ENCODE data around the gene UGGT1. TPM values are rescaled to one million over a fixed set of nuclear protein-coding genes. Genes with fewer than 3 reads are reported as not detected.

The UGGT1 gene
- total RNA-seq, 1 donor from 2014 or later, result 69.9 TPM

DNA sequence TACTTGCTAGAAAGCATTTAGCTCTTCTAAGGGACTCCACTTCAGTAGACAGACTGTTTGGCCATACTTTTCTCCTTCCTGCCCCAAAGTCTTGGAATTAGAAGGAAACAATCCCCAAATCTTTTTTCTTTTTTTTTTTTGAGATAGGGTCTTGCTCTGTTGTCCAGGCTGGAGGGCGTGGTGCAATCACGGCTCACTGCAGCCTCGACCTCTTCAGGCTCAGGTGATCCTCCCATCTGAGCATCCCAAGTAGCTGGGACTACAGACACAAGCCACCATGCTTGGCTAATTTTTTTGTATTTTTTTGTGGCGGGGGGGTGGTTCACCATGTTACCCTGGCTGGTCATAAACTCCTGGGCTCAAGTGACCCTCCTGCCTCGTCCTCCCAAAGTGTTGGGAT lies 6.2 kb upstream of the UGGT1 start:
- peaks cover 3% of the 10 kb centered on the region for H3K9me3 Mint-ChIP-seq
- no peak for DNase-seq
- H3K27ac Mint-ChIP-seq, result no peak overlapping the region
- H3K4me1 Mint-ChIP-seq, result peaks cover 4% of the 10 kb centered on the region
- no peak overlapping the region for H3K4me3 Mint-ChIP-seq
- intact Hi-C loops (cut with micrococcal nuclease), result no loop called here
- no peaks in the 10 kb centered on the region for H3K36me3 Mint-ChIP-seq (ENCODE audit: low read depth)
- peaks cover 4% of the 10 kb centered on the region for H3K27me3 Mint-ChIP-seq

DNA sequence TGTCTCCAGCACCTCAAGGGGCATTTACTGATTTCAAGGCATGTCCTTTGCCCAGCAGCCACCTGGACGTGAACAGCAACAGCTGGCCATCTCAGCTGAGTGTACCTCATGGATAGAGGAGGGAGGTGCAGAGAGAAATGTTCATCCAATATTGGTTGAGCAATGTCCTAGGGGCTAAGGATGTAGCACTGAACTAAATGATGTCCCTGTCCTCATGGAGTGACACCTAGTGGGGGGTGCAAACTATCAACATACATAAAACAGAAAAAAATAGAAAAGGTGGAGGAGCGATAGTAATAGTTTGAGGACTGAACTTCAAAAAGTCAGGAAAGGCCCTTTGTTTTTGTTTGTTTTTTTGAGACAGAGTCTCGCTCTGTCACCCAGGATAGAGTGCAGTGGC lies 4.8 kb upstream of the UGGT1 start:
- peaks cover 4% of the 10 kb centered on the region for H3K4me1 Mint-ChIP-seq
- peaks cover 2% of the 10 kb centered on the region for H3K36me3 Mint-ChIP-seq (ENCODE audit: low read depth)
- H3K9me3 Mint-ChIP-seq, result no peaks in the 10 kb centered on the region
- no peak for DNase-seq
- intact Hi-C loops (cut with micrococcal nuclease), result no loop called here
- no peaks in the 10 kb centered on the region for H3K27me3 Mint-ChIP-seq
- no peak overlapping the region for H3K27ac Mint-ChIP-seq
- H3K4me3 Mint-ChIP-seq, result no peak overlapping the region

DNA sequence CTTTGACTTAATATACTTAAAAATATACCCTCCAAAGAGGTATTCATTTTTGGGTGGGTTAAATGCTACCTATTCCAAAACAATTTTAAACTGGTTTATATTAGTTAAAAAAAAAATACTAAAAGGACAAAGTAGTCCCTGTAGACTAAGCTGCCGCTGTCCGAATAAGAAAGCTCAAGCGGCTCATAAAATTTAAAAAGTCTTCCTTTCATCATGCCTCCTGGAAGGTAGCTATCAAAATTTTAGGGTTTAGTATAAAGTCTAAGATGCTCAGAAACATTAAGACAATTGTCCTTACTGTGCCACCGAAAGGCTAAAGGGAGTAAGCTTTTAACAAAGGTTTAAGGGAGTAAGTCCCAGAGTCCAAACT lies 440 bp upstream of the UGGT1 start:
- peak overlapping the region; percentile 93 for H3K27ac Mint-ChIP-seq
- H3K9me3 Mint-ChIP-seq, result no peaks in the 10 kb centered on the region

DNA sequence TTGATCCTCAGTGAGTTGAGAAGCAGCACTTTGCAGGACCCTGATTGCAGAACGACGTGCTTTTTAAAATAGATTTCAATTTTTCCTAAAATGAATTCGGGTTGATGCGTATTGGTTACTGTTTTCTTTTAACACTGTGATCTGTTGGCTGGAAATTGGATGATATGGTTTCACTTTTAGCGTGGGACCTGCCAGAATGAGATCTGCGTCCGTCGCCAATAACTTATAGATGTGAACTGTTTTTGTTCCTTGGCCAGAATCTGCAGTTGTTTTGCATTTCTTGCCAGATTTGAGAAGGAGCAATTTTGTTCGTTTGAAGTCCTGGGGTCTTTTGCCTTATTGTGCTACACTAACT lies 703 bp downstream of the UGGT1 start:
- DNase-seq, result peak; percentile 80
- Mint-ChIP-seq H3K9me3 (no peaks in the 10 kb centered on the region), H3K27ac (peak overlapping the region; percentile 93), H3K4me3 (peak overlapping the region; percentile 89), H3K36me3 (ENCODE audit: low read depth) (peaks cover 7% of the 10 kb centered on the region), H3K4me1 (peaks cover 25% of the 10 kb centered on the region), H3K27me3 (no peaks in the 10 kb centered on the region)
- intact Hi-C loops (cut with micrococcal nuclease), result loop anchor here (1.0 to 10.0 kb wide), 5 partner anchors 63 to 281 kb away; partner anchors contain the start of genes AMMECR1L, HS6ST1, SAP130 and WDR33

More for the DNA sequence above, 440 bp upstream of the UGGT1 start:
- Mint-ChIP-seq H3K4me1 (peaks cover 23% of the 10 kb centered on the region), H3K36me3 (ENCODE audit: low read depth) (peaks cover 3% of the 10 kb centered on the region), H3K4me3 (peak overlapping the region; percentile 89), H3K27me3 (no peaks in the 10 kb centered on the region)
- intact Hi-C loops (cut with micrococcal nuclease), result loop anchor here (2.0 to 10.0 kb wide), 3 partner anchors 206 to 280 kb away; partner anchors contain the start of genes AMMECR1L, HS6ST1 and WDR33
- DNase-seq, result no peak

DNA sequence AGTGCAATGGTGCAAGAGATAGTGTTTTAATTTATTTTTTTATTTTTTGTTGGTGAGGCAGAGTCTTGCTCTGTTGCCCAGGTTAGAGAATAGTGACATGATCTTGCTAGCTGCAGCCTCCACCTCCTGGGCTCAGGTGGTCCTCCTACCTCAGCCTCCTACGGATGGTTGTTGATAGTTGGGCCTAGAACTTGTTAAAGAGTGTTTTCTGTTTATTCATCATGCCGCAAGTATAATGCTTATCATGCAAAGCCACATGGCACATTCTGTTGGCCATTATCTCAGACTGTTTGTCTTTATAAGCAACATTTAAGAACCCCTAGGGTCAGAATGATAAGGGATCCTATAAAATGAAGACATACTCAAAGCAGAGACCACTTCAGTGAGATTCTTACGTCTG lies 1.7 kb downstream of the UGGT1 start:
- no peaks in the 10 kb centered on the region for H3K27me3 Mint-ChIP-seq
- H3K27ac Mint-ChIP-seq, result no peak overlapping the region
- peak overlapping the region; percentile 89 for H3K4me3 Mint-ChIP-seq
- intact Hi-C loops (cut with micrococcal nuclease), result loop anchor here (5.0 to 10.0 kb wide), 2 partner anchors 208 to 225 kb away; partner anchors contain the start of genes AMMECR1L and HS6ST1
- H3K4me1 Mint-ChIP-seq, result peaks cover 27% of the 10 kb centered on the region
- peaks cover 15% of the 10 kb centered on the region for H3K36me3 Mint-ChIP-seq (ENCODE audit: low read depth)
- no peaks in the 10 kb centered on the region for H3K9me3 Mint-ChIP-seq
- DNase-seq, result no peak

DNA sequence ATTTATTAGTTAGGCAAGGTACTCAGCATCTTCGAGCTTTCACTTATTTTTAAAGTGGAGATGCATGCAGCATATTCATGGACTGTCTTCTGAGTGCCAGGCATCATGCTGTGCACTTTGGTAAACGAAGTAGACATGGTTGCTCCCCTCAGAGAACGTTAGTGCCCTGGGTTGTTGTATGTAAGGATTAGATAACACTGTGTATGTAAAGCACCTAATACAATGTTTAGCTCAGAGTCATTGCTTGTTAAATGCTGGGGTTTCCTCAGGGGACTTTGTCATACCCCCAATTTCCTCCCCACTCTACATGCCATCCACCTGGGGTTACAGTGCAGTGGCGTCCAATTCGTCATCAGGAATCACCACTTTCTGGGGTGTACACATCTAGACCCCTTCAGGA lies 2.8 kb downstream of the UGGT1 start:
- no peaks in the 10 kb centered on the region for H3K27me3 Mint-ChIP-seq
- intact Hi-C loops (cut with micrococcal nuclease), result loop anchor here (5.0 to 10.0 kb wide), 2 partner anchors 209 to 224 kb away; partner anchors contain the start of genes AMMECR1L and HS6ST1
- H3K36me3 Mint-ChIP-seq (ENCODE audit: low read depth), result peaks cover 26% of the 10 kb centered on the region
- H3K4me1 Mint-ChIP-seq, result peaks cover 27% of the 10 kb centered on the region
- H3K9me3 Mint-ChIP-seq, result no peaks in the 10 kb centered on the region
- no peak overlapping the region for H3K27ac Mint-ChIP-seq
- DNase-seq, result no peak
- H3K4me3 Mint-ChIP-seq, result no peak overlapping the region

DNA sequence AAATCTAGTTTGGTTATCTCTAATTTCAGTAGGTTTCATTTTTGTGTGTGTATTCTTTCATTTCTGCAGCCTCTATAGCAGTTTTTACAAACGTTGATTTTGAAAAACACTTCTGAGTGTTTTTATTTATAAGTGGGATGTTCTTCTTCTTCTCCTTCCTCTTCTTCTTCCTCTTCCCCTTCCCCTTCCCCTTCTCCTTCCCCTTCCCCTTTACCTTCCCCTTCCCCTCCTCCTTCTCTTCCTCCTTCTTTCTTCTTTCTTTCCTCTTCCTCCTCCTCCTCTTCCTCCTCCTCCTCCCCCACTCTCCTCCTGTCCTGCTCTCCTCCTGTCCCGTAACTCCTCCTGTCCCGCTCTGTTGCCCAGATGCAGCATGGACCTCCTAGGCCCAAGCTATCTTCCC lies 4.2 kb downstream of the UGGT1 start:
- intact Hi-C loops (cut with micrococcal nuclease), result loop anchor here (10.0 kb wide), 1 partner anchor 210 kb away; the partner anchor contains the start of gene AMMECR1L
- Mint-ChIP-seq H3K36me3 (ENCODE audit: low read depth) (peaks cover 35% of the 10 kb centered on the region), H3K4me3 (no peak overlapping the region), H3K27me3 (no peaks in the 10 kb centered on the region), H3K27ac (peak overlapping the region; percentile 22), H3K9me3 (no peaks in the 10 kb centered on the region), H3K4me1 (peaks cover 23% of the 10 kb centered on the region)
- no peak for DNase-seq

DNA sequence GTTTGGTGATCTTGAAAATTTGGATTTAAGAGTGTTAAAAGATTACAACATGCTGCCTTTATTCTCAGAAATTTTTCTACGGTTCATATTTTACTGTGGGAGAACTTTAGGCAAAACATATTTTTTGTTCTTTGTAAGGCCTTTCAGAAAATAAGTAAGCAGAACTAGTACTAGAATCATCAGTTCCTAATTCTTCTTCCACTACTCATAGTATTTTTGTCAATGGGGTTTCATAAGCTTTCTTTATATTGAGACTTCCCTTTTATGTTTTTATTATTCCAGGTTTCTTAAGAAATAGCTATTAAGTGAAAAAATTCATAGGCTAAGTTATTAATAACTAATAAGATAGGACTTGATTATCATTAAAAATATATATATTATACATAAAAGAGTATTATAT lies 12.4 kb downstream of the UGGT1 start:
- no peak overlapping the region for H3K4me3 Mint-ChIP-seq
- DNase-seq, result no peak
- no peak overlapping the region for H3K27ac Mint-ChIP-seq
- intact Hi-C loops (cut with micrococcal nuclease), result no loop called here
- peaks cover 49% of the 10 kb centered on the region for H3K36me3 Mint-ChIP-seq (ENCODE audit: low read depth)
- peaks cover 5% of the 10 kb centered on the region for H3K4me1 Mint-ChIP-seq
- H3K9me3 Mint-ChIP-seq, result no peaks in the 10 kb centered on the region
- H3K27me3 Mint-ChIP-seq, result no peaks in the 10 kb centered on the region

DNA sequence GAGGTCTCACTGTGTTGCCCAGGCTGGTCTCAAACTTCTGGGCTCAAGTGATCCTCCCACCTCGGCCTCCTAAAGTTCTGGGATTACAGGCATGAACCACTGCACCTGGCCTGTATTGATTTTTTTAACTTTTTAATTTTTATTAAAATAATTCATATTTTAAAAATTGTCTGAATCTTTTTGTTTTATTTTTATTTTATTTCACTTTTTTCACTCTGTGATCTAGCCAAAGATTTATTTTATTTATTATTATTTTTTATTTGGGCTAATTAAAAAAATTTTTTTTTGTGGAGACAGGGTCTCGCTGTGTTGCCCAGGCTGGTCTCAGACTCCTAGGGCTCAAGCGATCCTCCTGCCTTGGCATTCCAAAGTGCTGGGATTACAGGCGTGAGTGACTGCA lies 14.1 kb downstream of the UGGT1 start:
- Mint-ChIP-seq H3K27ac (no peak overlapping the region), H3K4me3 (no peak overlapping the region), H3K4me1 (peaks cover 5% of the 10 kb centered on the region), H3K36me3 (ENCODE audit: low read depth) (peaks cover 46% of the 10 kb centered on the region), H3K27me3 (no peaks in the 10 kb centered on the region), H3K9me3 (no peaks in the 10 kb centered on the region)
- intact Hi-C loops (cut with micrococcal nuclease), result no loop called here
- no peak for DNase-seq

DNA sequence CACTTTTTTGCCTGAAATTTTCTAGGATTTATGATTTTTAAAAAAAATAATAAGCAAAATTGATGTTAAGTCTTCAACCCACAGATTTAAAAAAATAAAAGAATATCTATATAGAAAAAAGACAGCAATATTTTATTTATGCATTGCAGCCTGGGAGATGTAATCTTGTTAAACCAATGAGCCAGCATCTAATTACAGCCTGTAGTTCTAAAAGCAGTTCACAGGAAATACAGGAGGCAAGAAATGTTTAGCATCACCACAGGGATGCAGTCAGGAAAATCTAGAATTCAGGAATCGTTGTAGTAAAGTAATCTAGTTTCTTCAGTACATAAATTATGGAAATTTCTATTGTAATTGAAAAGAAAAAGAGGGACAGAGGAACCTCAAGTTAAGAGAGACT lies 17.2 kb downstream of the UGGT1 start:
- no peaks in the 10 kb centered on the region for H3K27me3 Mint-ChIP-seq
- H3K4me3 Mint-ChIP-seq, result no peak overlapping the region
- no peak for DNase-seq
- peaks cover 38% of the 10 kb centered on the region for H3K36me3 Mint-ChIP-seq (ENCODE audit: low read depth)
- no peak overlapping the region for H3K27ac Mint-ChIP-seq
- H3K4me1 Mint-ChIP-seq, result peaks cover 2% of the 10 kb centered on the region
- no peaks in the 10 kb centered on the region for H3K9me3 Mint-ChIP-seq
- intact Hi-C loops (cut with micrococcal nuclease), result no loop called here

DNA sequence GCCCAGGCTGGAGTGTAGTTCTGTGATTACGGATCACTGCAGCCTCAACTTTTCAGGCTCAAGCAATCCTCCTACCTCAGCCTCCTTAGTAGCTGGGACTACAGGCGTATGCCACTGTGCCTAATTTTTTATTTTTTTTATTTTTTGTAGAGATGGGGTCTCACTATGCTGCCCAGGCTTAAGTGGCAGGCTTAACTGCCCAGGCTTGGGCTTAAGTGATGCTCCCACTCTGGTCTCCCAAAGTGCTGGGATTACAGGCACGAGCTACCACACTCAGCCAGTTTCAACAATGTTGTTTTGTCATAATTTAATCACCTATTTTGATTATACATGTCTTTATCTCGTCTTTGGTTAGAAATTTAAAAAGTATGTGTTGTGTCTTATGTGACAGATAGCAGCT lies 18.2 kb downstream of the UGGT1 start:
- no peak for DNase-seq
- no peaks in the 10 kb centered on the region for H3K27me3 Mint-ChIP-seq
- intact Hi-C loops (cut with micrococcal nuclease), result no loop called here
- H3K36me3 Mint-ChIP-seq (ENCODE audit: low read depth), result peaks cover 35% of the 10 kb centered on the region
- H3K9me3 Mint-ChIP-seq, result no peaks in the 10 kb centered on the region
- peaks cover 2% of the 10 kb centered on the region for H3K4me1 Mint-ChIP-seq
- no peak overlapping the region for H3K4me3 Mint-ChIP-seq
- no peak overlapping the region for H3K27ac Mint-ChIP-seq

DNA sequence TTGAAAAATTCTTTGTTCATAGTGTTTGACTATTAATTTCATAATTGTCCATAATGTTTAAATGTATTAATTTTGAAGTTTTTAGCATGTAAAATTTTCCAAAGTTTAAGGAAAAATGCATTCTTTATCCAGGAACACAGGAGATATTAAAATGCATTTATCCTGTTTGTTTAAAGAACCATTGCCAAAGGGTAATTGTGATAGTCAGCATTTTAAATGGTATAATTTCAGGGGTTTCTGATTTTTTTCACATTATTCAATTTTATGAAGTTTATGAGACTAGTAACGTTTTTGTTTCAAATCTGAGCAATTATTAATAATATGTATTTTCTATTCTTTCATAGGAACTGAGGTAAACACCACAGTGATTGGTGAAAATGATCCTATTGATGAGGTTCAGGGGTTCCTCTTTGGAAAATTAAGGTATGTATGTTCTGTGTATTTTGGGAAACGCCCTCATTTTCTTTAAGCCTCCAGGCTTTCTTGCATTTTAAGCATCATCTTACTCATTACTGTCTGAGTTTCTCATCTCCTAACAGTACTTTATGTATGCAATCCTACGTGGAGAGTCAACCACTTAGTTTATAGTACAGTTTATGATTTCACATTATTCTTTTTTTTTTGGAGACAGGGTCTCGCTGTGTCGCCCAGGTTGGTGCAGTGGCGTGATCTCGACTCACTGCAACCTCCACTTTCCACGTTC lies 25.1 kb downstream of the UGGT1 start:
- Mint-ChIP-seq H3K36me3 (ENCODE audit: low read depth) (peaks cover 55% of the 10 kb centered on the region), H3K9me3 (no peaks in the 10 kb centered on the region), H3K27ac (no peak overlapping the region), H3K4me1 (no peaks in the 10 kb centered on the region), H3K4me3 (no peak overlapping the region), H3K27me3 (no peaks in the 10 kb centered on the region)
- intact Hi-C loops (cut with micrococcal nuclease), result no loop called here
- DNase-seq, result no peak

DNA sequence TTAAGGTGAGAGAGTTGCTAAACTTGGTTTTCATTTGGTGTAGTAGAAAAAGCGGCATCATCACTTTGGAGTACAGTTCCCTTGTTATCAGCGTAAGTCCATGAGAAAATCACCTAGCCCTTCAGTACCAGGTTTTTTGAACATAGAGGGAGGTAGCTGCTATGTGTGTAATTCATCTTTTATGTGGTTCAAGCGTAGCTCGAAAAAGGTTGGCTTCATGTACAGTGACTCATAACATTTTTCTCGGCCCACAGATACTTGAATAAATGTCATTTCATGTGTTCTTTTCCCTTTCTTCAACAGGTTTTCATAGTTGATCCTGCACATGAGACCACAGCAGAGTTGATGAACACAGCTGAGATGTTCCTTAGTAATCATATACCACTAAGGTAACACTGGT lies 43.6 kb downstream of the UGGT1 start:
- intact Hi-C loops (cut with micrococcal nuclease), result no loop called here
- Mint-ChIP-seq H3K36me3 (ENCODE audit: low read depth) (peaks cover 65% of the 10 kb centered on the region), H3K4me3 (no peak overlapping the region), H3K9me3 (no peaks in the 10 kb centered on the region), H3K27ac (no peak overlapping the region), H3K4me1 (no peaks in the 10 kb centered on the region), H3K27me3 (no peaks in the 10 kb centered on the region)
- DNase-seq, result no peak

DNA sequence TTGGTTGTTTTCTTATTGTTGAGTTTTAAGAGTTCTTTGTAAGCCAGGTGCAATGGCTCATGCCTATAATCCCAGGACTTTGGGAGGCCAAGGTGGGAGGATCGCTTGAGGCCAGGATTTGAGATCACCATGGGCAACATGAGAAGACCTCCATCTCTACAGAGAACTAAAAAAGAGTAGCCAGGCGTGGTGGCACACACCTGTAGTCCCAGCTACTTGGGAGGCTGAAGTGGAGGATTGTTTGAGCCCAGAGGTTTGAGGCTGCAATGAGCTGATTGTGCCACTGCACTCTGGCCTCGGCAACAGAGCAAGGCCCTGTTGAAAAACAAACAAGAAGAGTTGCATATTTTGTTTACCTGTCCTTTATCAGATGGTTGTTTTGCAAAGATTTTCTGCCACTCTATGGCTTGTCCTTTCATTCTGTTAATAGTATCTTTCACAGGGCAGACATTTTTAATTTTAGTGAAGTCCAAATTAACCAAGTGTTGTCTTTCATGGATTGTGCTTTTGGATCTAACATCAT lies 46.2 kb downstream of the UGGT1 start:
- no peaks in the 10 kb centered on the region for H3K4me1 Mint-ChIP-seq
- no peak overlapping the region for H3K27ac Mint-ChIP-seq
- no peaks in the 10 kb centered on the region for H3K9me3 Mint-ChIP-seq
- H3K27me3 Mint-ChIP-seq, result no peaks in the 10 kb centered on the region
- DNase-seq, result no peak
- intact Hi-C loops (cut with micrococcal nuclease), result no loop called here
- peaks cover 63% of the 10 kb centered on the region for H3K36me3 Mint-ChIP-seq (ENCODE audit: low read depth)
- no peak overlapping the region for H3K4me3 Mint-ChIP-seq

Measured in activated CD4-positive, alpha-beta T cell treated with anti-CD3 and anti-CD28 coated beads, Interleukin-2, amount 10 ng/mL, durations not matched to agents 24 days and 14 days (primary cell).